B cell (primary cell): ENCODE results near the gene RGS11. TPM values are rescaled to one million over a fixed set of nuclear protein-coding genes. Genes with fewer than 3 reads are reported as not detected.

Source experiments
- ATAC-seq: fragments of 200-7000 bp; cut with Tn5 transposase; one replicate; pipeline ENCODE4 v1.10.0; 2021; ENCODE audit warnings: low read depth, mild to moderate bottlenecking, moderate number of reproducible peaks, moderate library complexity
- CTCF ChIA-PET: fragments of 350-600 bp; sonication (Branson Sonifier 250); formaldehyde crosslinking; loops from one replicate; lab custom pipeline; 2021; ENCODE audit warnings: antibody characterized with exemption, inconsistent platforms; lab: Charles Lee
- POLR2A ChIA-PET: fragments of 350-600 bp; sonication (Branson Sonifier 250); formaldehyde crosslinking; loops from one replicate; lab custom pipeline; 2021; ENCODE audit warnings: antibody characterized with exemption; lab: Charles Lee
- DNase-seq: peaks from one replicate; pipeline ENCODE4 v3.0.0; 2013
- H2AFZ ChIP-seq: 2 replicates; pipeline ENCODE4 v1.6.1; 2012; ENCODE audit warnings: mild to moderate bottlenecking, low read depth, low read length; ENCODE audit not compliant: insufficient read depth, poor library complexity, severe bottlenecking
- H3K27ac ChIP-seq, 2 donors: 1 replicate in 1 of 2; 2 replicates in 1 of 2; pipeline ENCODE4 v1.5.1; 2012 to 2013; ENCODE audit warnings: low read length in 2 of 2, mild to moderate bottlenecking in 2 of 2, moderate library complexity in 1 of 2
- H3K27me3 ChIP-seq, 4 experiments: fragments of 200-600 bp in 1 of 4; sonication (generic) in 1 of 4; replicated peaks in 1 of 4; 1 replicate in 2 of 4; 2 replicates in 2 of 4; pipeline versions ENCODE4 v1.6.1 to v1.7.0; 2013 to 2016; ENCODE audit warnings: low read length in 3 of 4, mild to moderate bottlenecking in 2 of 4, mixed read lengths in 1 of 4, moderate library complexity in 1 of 4; ENCODE audit not compliant: insufficient read depth in 4 of 4, control insufficient read depth in 3 of 4; ENCODE audit errors: control extremely low read depth in 1 of 4
- H3K36me3 ChIP-seq, 2 experiments: replicated peaks in 1 of 2; 1 replicate in 1 of 2; 2 replicates in 1 of 2; pipeline versions ENCODE4 v1.6.1 to v1.7.1; 2013; ENCODE audit warnings: low read length in 1 of 2; ENCODE audit not compliant: insufficient read depth in 2 of 2, control insufficient read depth in 1 of 2; ENCODE audit errors: control extremely low read depth in 1 of 2, extremely low read depth in 1 of 2
- H3K4me1 ChIP-seq, 2 donors: fragments of 200-600 bp in 1 of 2; sonication (generic) in 1 of 2; 1 replicate in 1 of 2; 2 replicates in 1 of 2; pipeline versions ENCODE4 v1.5.1 to v1.6.1; 2013 to 2017; ENCODE audit warnings: low read length in 2 of 2; ENCODE audit not compliant: control insufficient read depth in 2 of 2, insufficient read depth in 2 of 2
- H3K4me2 ChIP-seq: replicated peaks from 2 replicates; pipeline ENCODE3; 2012; ENCODE audit warnings: mild to moderate bottlenecking, low read depth, low read length; ENCODE audit not compliant: poor library complexity, severe bottlenecking
- H3K4me3 ChIP-seq, 5 experiments: fragments of 200-600 bp in 1 of 5; sonication (generic) in 1 of 5; 1 replicate in 3 of 5; 2 replicates in 2 of 5; pipeline versions ENCODE4 v1.5.1 to v1.7.0; 2011 to 2016; ENCODE audit warnings: low read length in 4 of 5, mild to moderate bottlenecking in 4 of 5, low read depth in 2 of 5, control low read depth in 1 of 5, moderate library complexity in 1 of 5; ENCODE audit not compliant: insufficient read depth in 1 of 5; ENCODE audit errors: control extremely low read depth in 1 of 5, extremely low read depth in 1 of 5
- H3K79me2 ChIP-seq: fragments of 200-600 bp; sonication (generic); one replicate; pipeline ENCODE4 v1.6.0; 2016; ENCODE audit warnings: low read length; ENCODE audit not compliant: control insufficient read depth, insufficient read depth
- H3K9ac ChIP-seq: fragments of 200-600 bp; sonication (generic); 2 replicates; pipeline ENCODE4 v1.6.1; 2017; ENCODE audit warnings: mild to moderate bottlenecking, low read length, moderate library complexity
- H3K9me3 ChIP-seq, 3 donors: one replicate each; pipeline versions ENCODE4 v1.6.1 to v1.7.1; 2013; ENCODE audit warnings: low read length in 2 of 3; ENCODE audit not compliant: control insufficient read depth in 2 of 3, insufficient read depth in 1 of 3; ENCODE audit errors: control extremely low read depth in 1 of 3
- H4K20me1 ChIP-seq: 2 replicates; pipeline ENCODE4 v1.6.0; 2012; ENCODE audit warnings: mild to moderate bottlenecking, low read length; ENCODE audit not compliant: insufficient read depth, control insufficient read depth, poor library complexity, severe bottlenecking
- H3K27ac Mint-ChIP-seq: one replicate; pipeline ENCODE4 v1.8.0; 2021; ENCODE audit warnings: mixed read lengths
- H3K27me3 Mint-ChIP-seq: one replicate; pipeline ENCODE4 v1.8.0; 2021; ENCODE audit warnings: mixed read lengths
- H3K4me1 Mint-ChIP-seq: one replicate; pipeline ENCODE4 v1.8.0; 2021; ENCODE audit warnings: mixed read lengths
- H3K4me3 Mint-ChIP-seq: one replicate; pipeline ENCODE4 v1.8.0; 2021; ENCODE audit warnings: mixed read lengths
- H3K9me3 Mint-ChIP-seq: one replicate; pipeline ENCODE4 v1.8.0; 2022; ENCODE audit warnings: mixed read lengths; ENCODE audit not compliant: insufficient read depth
- CTCF ChIP-seq: fragments of 200-600 bp; IDR thresholded peaks from one replicate; pipeline ENCODE4 v1.8.0; 2022; ENCODE audit warnings: antibody characterized with exemption, mild to moderate bottlenecking
- EZH2 ChIP-seq: IDR thresholded peaks from 2 replicates; pipeline ENCODE4 v1.6.1; 2012; ENCODE audit warnings: borderline replicate concordance, low read depth, mild to moderate bottlenecking, moderate library complexity, low read length; ENCODE audit not compliant: insufficient read depth, poor library complexity, severe bottlenecking
- WGBS: methylation state at CpG from one replicate; pipeline ENCODE4 v1.1.5; 2013; ENCODE audit warnings: missing lambda C conversion rate; ENCODE audit not compliant: insufficient coverage; 5-methylcytosine and 5-hydroxymethylcytosine counted together
- intact Hi-C: fragments of 100-400 bp; cut with micrococcal nuclease; formaldehyde crosslinking; loops from one replicate; pipeline ENCODE4 v1.10.0; 2022
- polyA plus RNA-seq: library from polyadenylated mRNA; depleted of rRNA; stranded (reverse); fragments of >200 nt; gene quantifications from 2 replicates; pipeline ENCODE4 v1.2.3, GENCODE V29; 2012
- total RNA-seq, 2 donors: library from RNA; stranded (reverse); fragments of 120-200 nt in 1 of 2; gene quantifications; 1 replicate in 1 of 2; 2 replicates in 1 of 2; pipeline versions ENCODE4 v1.2.3 to v1.2.4, GENCODE V29; 2013 to 2022

Gene RGS11
- total and polyA plus RNA-seq, 2 donors (not counting 1 experiment from before 2014, with no cell fraction given), result 0.39 TPM; not detected in 1

- H3K9me3 Mint-ChIP-seq, result no peaks in the 10 kb centered on the region
- no peak overlapping the region for H3K9ac ChIP-seq
- H3K4me2 ChIP-seq, result no peak overlapping the region
- H3K9me3 ChIP-seq, result peaks cover 0 to 6% (median 0%) of the 10 kb centered on the region in 3 donors
- 96% methylated on average over 25 of the region's 25 CpGs for WGBS
- no peak overlapping the region for H3K4me3 ChIP-seq
- no peaks in the 10 kb centered on the region for H3K27me3 ChIP-seq
- ATAC-seq (no peak), DNase-seq (no peak)
- no peak overlapping the region for H3K27ac Mint-ChIP-seq
- H3K27me3 Mint-ChIP-seq, result no peaks in the 10 kb centered on the region
- no peaks in the 10 kb centered on the region for H3K79me2 ChIP-seq
- no peaks in the 10 kb centered on the region for H3K4me1 ChIP-seq
- H3K27ac ChIP-seq, result no peak overlapping the region
- TF ChIP-seq EZH2, result no peak
- TF ChIP-seq CTCF, result no peak
- peaks cover 8% of the 10 kb centered on the region for H4K20me1 ChIP-seq
- peaks cover 0 to 44% of the 10 kb centered on the region in 2 experiments for H3K36me3 ChIP-seq
- ChIA-PET POLR2A (no interaction called here), CTCF (no interaction called here)
- no peak overlapping the region for H2AFZ ChIP-seq
- intact Hi-C loops, result no loop called here
- H3K4me1 Mint-ChIP-seq, result no peaks in the 10 kb centered on the region
- H3K4me3 Mint-ChIP-seq, result no peak overlapping the region
These were observed 14.4 kb upstream of the RGS11 start for GRCh38 chr16:290015-290680.

- WGBS, result 94% methylated on average over 22 of the region's 22 CpGs
- no peak for DNase-seq
- no peak for ATAC-seq
- no peak for TF ChIP-seq CTCF
- no peak for TF ChIP-seq EZH2
- H3K27ac ChIP-seq, result no peak overlapping the region
- H3K4me3 ChIP-seq, result no peak overlapping the region
- no peaks in the 10 kb centered on the region for H3K27me3 ChIP-seq
- Mint-ChIP-seq H3K27ac (no peak overlapping the region), H3K27me3 (no peaks in the 10 kb centered on the region), H3K4me1 (no peaks in the 10 kb centered on the region), H3K4me3 (no peak overlapping the region), H3K9me3 (no peaks in the 10 kb centered on the region)
- H3K79me2 ChIP-seq, result no peaks in the 10 kb centered on the region
- intact Hi-C loops, result no loop called here
- ChIA-PET CTCF (no interaction called here), POLR2A (no interaction called here)
- peaks cover 0 to 6% (median 0%) of the 10 kb centered on the region in 3 donors for H3K9me3 ChIP-seq
- peaks cover 8% of the 10 kb centered on the region for H4K20me1 ChIP-seq
- no peak overlapping the region for H3K9ac ChIP-seq
- no peak overlapping the region for H3K4me2 ChIP-seq
- H2AFZ ChIP-seq, result no peak overlapping the region
- no peaks in the 10 kb centered on the region for H3K4me1 ChIP-seq
- H3K36me3 ChIP-seq, result peaks cover 0 to 44% of the 10 kb centered on the region in 2 experiments
These were observed 13.8 kb upstream of the RGS11 start for GRCh38 chr16:289395-289997.
